Erythroblast (primary cell): ENCODE measurements around the gene PARP12.

Experiments used
- GATA1 ChIP-seq: IDR thresholded peaks from 2 replicates; pipeline ENCODE4 v1.6.1; 2011; ENCODE audit warnings: low read depth, mild to moderate bottlenecking, control low read depth, low read length, moderate library complexity
- POLR2A ChIP-seq: IDR thresholded peaks from 2 replicates; pipeline ENCODE4 v1.6.1; 2011; ENCODE audit warnings: mild to moderate bottlenecking, low read length

- no peak for TF ChIP-seq POLR2A
- no peak for TF ChIP-seq GATA1
Measured at GRCh38 chr7:140079121-140079536, 16.4 kb upstream of the PARP12 start.
